Activated CD4-positive, alpha-beta T cell treated with anti-CD3 and anti-CD28 coated beads for 36 hours (primary cell): ENCODE data around the gene SLC24A3. TPM values are rescaled to one million over a fixed set of nuclear protein-coding genes. Genes with fewer than 3 reads are reported as not detected.

ENCODE experiments used
- ATAC-seq: fragments of 200-7000 bp; cut with Tn5 transposase; one replicate; pipeline ENCODE4 v1.10.0; 2021; ENCODE audit warnings: mild to moderate bottlenecking, moderate library complexity
- CTCF ChIA-PET: fragments of 350-600 bp; sonication (Branson Sonifier 250); formaldehyde crosslinking; loops from one replicate; lab custom pipeline; 2021; ENCODE audit warnings: antibody characterized with exemption; lab: Charles Lee
- POLR2A ChIA-PET: fragments of 350-600 bp; sonication (Branson Sonifier 250); formaldehyde crosslinking; loops from one replicate; lab custom pipeline; 2021; ENCODE audit warnings: antibody characterized with exemption, inconsistent platforms; lab: Charles Lee
- DNase-seq: peaks from one replicate; pipeline ENCODE4 v3.0.0-alpha.2; 2020
- H3K27ac Mint-ChIP-seq: one replicate; pipeline ENCODE4 v1.8.0; 2021; ENCODE audit warnings: mixed read lengths
- H3K27me3 Mint-ChIP-seq: one replicate; pipeline ENCODE4 v1.8.0; 2021; ENCODE audit warnings: mixed read lengths
- H3K36me3 Mint-ChIP-seq: one replicate; pipeline ENCODE4 v1.8.0; 2021; ENCODE audit warnings: low read depth, mixed read lengths
- H3K4me1 Mint-ChIP-seq: one replicate; pipeline ENCODE4 v1.8.0; 2021; ENCODE audit warnings: mixed read lengths
- H3K4me3 Mint-ChIP-seq: one replicate; pipeline ENCODE4 v1.8.0; 2021; ENCODE audit warnings: mild to moderate bottlenecking, moderate library complexity, mixed read lengths
- H3K9me3 Mint-ChIP-seq: one replicate; pipeline ENCODE4 v1.8.0; 2021; ENCODE audit warnings: low read depth, mixed read lengths
- intact Hi-C, 2 experiments: fragments of 100-400 bp; cut with DNase I in 1 of 2; cut with micrococcal nuclease in 1 of 2; formaldehyde crosslinking; loops; one replicate each; pipeline versions ENCODE4 v1.14.2 to v1.15.1; 2022 to 2024; cut with DNase I, micrococcal nuclease
- total RNA-seq, 2 experiments: library from RNA; stranded (reverse); gene quantifications; one replicate each; pipeline ENCODE4 v1.2.3, GENCODE V29; 2021

SLC24A3 gene
- total RNA-seq, 2 experiments from 2014 or later = not detected

- no peak overlapping the region for H3K4me3 Mint-ChIP-seq
- H3K4me1 Mint-ChIP-seq = no peaks in the 10 kb centered on the region
- H3K27me3 Mint-ChIP-seq = no peaks in the 10 kb centered on the region
- ChIA-PET POLR2A (no interaction called here), CTCF (no interaction called here)
- DNase-seq = no peak
- no peaks in the 10 kb centered on the region for H3K9me3 Mint-ChIP-seq
- no peak for ATAC-seq
- H3K27ac Mint-ChIP-seq = no peak overlapping the region
- H3K36me3 Mint-ChIP-seq = no peaks in the 10 kb centered on the region
- intact Hi-C loops = no loop called here
Observed at GRCh38 chr20:19435316-19435715, 222.9 kb downstream of the SLC24A3 start.

GRCh38 chr20:19435821-19436220 is 223.4 kb downstream of the SLC24A3 start:
- POLR2A ChIA-PET = no interaction called here
- Mint-ChIP-seq H3K27ac (no peak overlapping the region), H3K36me3 (no peaks in the 10 kb centered on the region), H3K27me3 (no peaks in the 10 kb centered on the region), H3K4me1 (no peaks in the 10 kb centered on the region), H3K4me3 (no peak overlapping the region), H3K9me3 (no peaks in the 10 kb centered on the region)
- no peak for DNase-seq
- CTCF ChIA-PET = no interaction called here
- intact Hi-C loops = no loop called here
- ATAC-seq = no peak

GRCh38 chr20:19438488-19438887 is 226.0 kb downstream of the SLC24A3 start:
- no peak overlapping the region for H3K27ac Mint-ChIP-seq
- intact Hi-C loops = no loop called here
- ATAC-seq (no peak), DNase-seq (no peak)
- no peaks in the 10 kb centered on the region for H3K27me3 Mint-ChIP-seq
- no peaks in the 10 kb centered on the region for H3K4me1 Mint-ChIP-seq
- CTCF ChIA-PET = interaction anchor here (0.8 kb wide), 1 partner anchor 30 kb away, joined by 4 read pairs; no protein-coding TSS in a partner anchor
- H3K9me3 Mint-ChIP-seq = peaks cover 6% of the 10 kb centered on the region
- POLR2A ChIA-PET = no interaction called here
- no peaks in the 10 kb centered on the region for H3K36me3 Mint-ChIP-seq
- no peak overlapping the region for H3K4me3 Mint-ChIP-seq

- Mint-ChIP-seq H3K9me3 (peaks cover 12% of the 10 kb centered on the region), H3K27ac (no peak overlapping the region), H3K4me3 (no peak overlapping the region), H3K4me1 (no peaks in the 10 kb centered on the region), H3K27me3 (no peaks in the 10 kb centered on the region), H3K36me3 (no peaks in the 10 kb centered on the region)
- intact Hi-C loops = no loop called here
- POLR2A ChIA-PET = no interaction called here
- no peak for DNase-seq
- CTCF ChIA-PET = no interaction called here
- ATAC-seq = no peak
Observed at GRCh38 chr20:19440660-19441527, 228.5 kb downstream of the SLC24A3 start.

GRCh38 chr20:19446246-19446645 is 233.8 kb downstream of the SLC24A3 start:
- Mint-ChIP-seq H3K36me3 (no peaks in the 10 kb centered on the region), H3K4me1 (no peaks in the 10 kb centered on the region), H3K9me3 (peaks cover 12% of the 10 kb centered on the region), H3K27ac (no peak overlapping the region), H3K27me3 (no peaks in the 10 kb centered on the region), H3K4me3 (no peak overlapping the region)
- CTCF ChIA-PET = no interaction called here
- POLR2A ChIA-PET = no interaction called here
- intact Hi-C loops = no loop called here
- ATAC-seq (no peak), DNase-seq (no peak)

GRCh38 chr20:19448632-19449031 is 236.2 kb downstream of the SLC24A3 start:
- no peak overlapping the region for H3K27ac Mint-ChIP-seq
- DNase-seq = no peak
- ChIA-PET POLR2A (no interaction called here), CTCF (no interaction called here)
- H3K4me3 Mint-ChIP-seq = no peak overlapping the region
- ATAC-seq = no peak
- no peaks in the 10 kb centered on the region for H3K27me3 Mint-ChIP-seq
- intact Hi-C loops = no loop called here
- peaks cover 5% of the 10 kb centered on the region for H3K9me3 Mint-ChIP-seq
- H3K36me3 Mint-ChIP-seq = no peaks in the 10 kb centered on the region
- H3K4me1 Mint-ChIP-seq = no peaks in the 10 kb centered on the region

GRCh38 chr20:19449051-19449450 is 236.6 kb downstream of the SLC24A3 start:
- CTCF ChIA-PET = no interaction called here
- no peaks in the 10 kb centered on the region for H3K36me3 Mint-ChIP-seq
- H3K4me1 Mint-ChIP-seq = no peaks in the 10 kb centered on the region
- intact Hi-C loops = no loop called here
- H3K27ac Mint-ChIP-seq = no peak overlapping the region
- no peaks in the 10 kb centered on the region for H3K27me3 Mint-ChIP-seq
- no peak overlapping the region for H3K4me3 Mint-ChIP-seq
- peaks cover 3% of the 10 kb centered on the region for H3K9me3 Mint-ChIP-seq
- POLR2A ChIA-PET = no interaction called here
- ATAC-seq = no peak
- DNase-seq = no peak

- ChIA-PET POLR2A (no interaction called here), CTCF (no interaction called here)
- H3K4me1 Mint-ChIP-seq = no peaks in the 10 kb centered on the region
- no peak overlapping the region for H3K27ac Mint-ChIP-seq
- H3K27me3 Mint-ChIP-seq = no peaks in the 10 kb centered on the region
- H3K9me3 Mint-ChIP-seq = no peaks in the 10 kb centered on the region
- intact Hi-C loops = no loop called here
- no peaks in the 10 kb centered on the region for H3K36me3 Mint-ChIP-seq
- ATAC-seq = no peak
- no peak overlapping the region for H3K4me3 Mint-ChIP-seq
- DNase-seq = no peak
Observed at GRCh38 chr20:19451231-19451922, 238.9 kb downstream of the SLC24A3 start.

GRCh38 chr20:19451923-19452295 is 239.5 kb downstream of the SLC24A3 start:
- Mint-ChIP-seq H3K4me3 (no peak overlapping the region), H3K27ac (no peak overlapping the region), H3K4me1 (no peaks in the 10 kb centered on the region), H3K36me3 (no peaks in the 10 kb centered on the region), H3K9me3 (no peaks in the 10 kb centered on the region), H3K27me3 (no peaks in the 10 kb centered on the region)
- DNase-seq = no peak
- CTCF ChIA-PET = interaction anchor here (0.6 kb wide), 2 partner anchors 140 to 210 kb away, joined by 3 read pairs; no protein-coding TSS in a partner anchor
- intact Hi-C loops = loop anchor here in 1 of 2 experiments (1.0 kb wide), 1 partner anchor 71 kb away; no protein-coding TSS in a partner anchor
- ATAC-seq = no peak
- POLR2A ChIA-PET = no interaction called here

- Mint-ChIP-seq H3K36me3 (no peaks in the 10 kb centered on the region), H3K9me3 (no peaks in the 10 kb centered on the region), H3K4me1 (no peaks in the 10 kb centered on the region), H3K27me3 (no peaks in the 10 kb centered on the region), H3K4me3 (no peak overlapping the region), H3K27ac (no peak overlapping the region)
- no peak for DNase-seq
- intact Hi-C loops = no loop called here
- ATAC-seq = no peak
- ChIA-PET CTCF (no interaction called here), POLR2A (no interaction called here)
Observed at GRCh38 chr20:19453410-19453809, 241.0 kb downstream of the SLC24A3 start.

- Mint-ChIP-seq H3K4me1 (no peaks in the 10 kb centered on the region), H3K27me3 (no peaks in the 10 kb centered on the region), H3K4me3 (no peak overlapping the region), H3K27ac (no peak overlapping the region), H3K36me3 (no peaks in the 10 kb centered on the region), H3K9me3 (no peaks in the 10 kb centered on the region)
- ATAC-seq = no peak
- CTCF ChIA-PET = interaction anchor here (0.6 kb wide), 1 partner anchor 1414 kb away, joined by 4 read pairs; no protein-coding TSS in a partner anchor
- POLR2A ChIA-PET = no interaction called here
- intact Hi-C loops = no loop called here
- no peak for DNase-seq
Observed at GRCh38 chr20:19453862-19454261, 241.4 kb downstream of the SLC24A3 start.
